HepG2 (cell line): ENCODE data around the gene KMT2A.

Source experiments
- ESRRA ChIP-seq: sonication (generic); formaldehyde crosslinking; IDR thresholded peaks from 2 replicates; pipeline ENCODE4 v1.5.1; 2020; ENCODE audit warnings: mild to moderate bottlenecking, low read depth, missing genetic modification reagents
- MYC ChIP-seq: sonication (generic); formaldehyde crosslinking; IDR thresholded peaks from 2 replicates; pipeline ENCODE4 v1.9.0; 2021; ENCODE audit warnings: missing genetic modification reagents, borderline replicate concordance
- NFE2L2 ChIP-seq: fragments of 150-350 bp; IDR thresholded peaks from 2 replicates; pipeline ENCODE4 v1.6.1; 2014; ENCODE audit warnings: low read length
- ZNF549 ChIP-seq: sonication (generic); formaldehyde crosslinking; IDR thresholded peaks from 2 replicates; pipeline ENCODE4 v1.5.0; 2020; ENCODE audit warnings: missing genetic modification reagents
- ZNF660 ChIP-seq: sonication (generic); formaldehyde crosslinking; IDR thresholded peaks from 2 replicates; pipeline ENCODE4 v1.5.1; 2020; ENCODE audit warnings: mild to moderate bottlenecking, low read depth, missing genetic modification reagents, borderline replicate concordance
- TF ChIP-seq, protein P1 (sequence below): sonication (generic); formaldehyde crosslinking; IDR thresholded peaks from 2 replicates; pipeline ENCODE4 v1.5.0; 2020; ENCODE audit warnings: mild to moderate bottlenecking, missing genetic modification reagents, moderate library complexity
- TF ChIP-seq, protein P2 (sequence below), 2 experiments: fragments of 450-650 bp in 1 of 2; sonication (generic) in 1 of 2; formaldehyde crosslinking in 1 of 2; IDR thresholded peaks; 2 replicates each; pipeline versions ENCODE4 v1.6.1 to v1.8.0; 2016 to 2022; ENCODE audit warnings: antibody characterized with exemption in 1 of 2, mild to moderate bottlenecking in 1 of 2, missing genetic modification reagents in 1 of 2
- TF ChIP-seq, protein P3 (sequence below): IDR thresholded peaks from 2 replicates; pipeline ENCODE4 v1.6.1; 2012; ENCODE audit warnings: inconsistent platforms
- TF ChIP-seq, protein P4 (sequence below): sonication (generic); formaldehyde crosslinking; IDR thresholded peaks from 2 replicates; pipeline ENCODE4 v1.8.0; 2022; ENCODE audit warnings: mild to moderate bottlenecking, missing genetic modification reagents, borderline replicate concordance

DNA sequence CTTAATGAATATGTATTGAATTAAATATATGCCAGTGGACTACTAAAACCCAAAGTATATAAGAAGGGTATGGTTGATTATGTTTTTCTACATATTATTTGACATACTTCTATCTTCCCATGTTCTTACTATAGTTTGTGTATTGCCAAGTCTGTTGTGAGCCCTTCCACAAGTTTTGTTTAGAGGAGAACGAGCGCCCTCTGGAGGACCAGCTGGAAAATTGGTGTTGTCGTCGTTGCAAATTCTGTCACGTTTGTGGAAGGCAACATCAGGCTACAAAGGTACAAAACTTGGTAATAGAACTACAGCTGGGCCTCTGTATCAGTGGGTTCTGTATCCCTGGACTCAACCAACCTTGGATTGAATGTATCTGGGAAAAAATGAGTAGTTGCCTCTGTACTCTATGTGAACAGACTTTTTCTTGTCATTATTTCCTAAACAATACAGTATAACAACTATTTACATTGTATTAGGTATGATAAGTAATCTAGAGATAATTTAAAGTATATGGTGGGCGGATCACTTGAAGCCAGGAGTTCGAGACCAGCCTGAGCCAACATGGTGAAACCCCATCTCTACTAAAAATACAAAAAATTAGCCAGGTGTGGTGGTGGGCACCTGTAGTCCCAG is 52.3 kb downstream of the KMT2A start:
- TF ChIP-seq, protein P1, sequence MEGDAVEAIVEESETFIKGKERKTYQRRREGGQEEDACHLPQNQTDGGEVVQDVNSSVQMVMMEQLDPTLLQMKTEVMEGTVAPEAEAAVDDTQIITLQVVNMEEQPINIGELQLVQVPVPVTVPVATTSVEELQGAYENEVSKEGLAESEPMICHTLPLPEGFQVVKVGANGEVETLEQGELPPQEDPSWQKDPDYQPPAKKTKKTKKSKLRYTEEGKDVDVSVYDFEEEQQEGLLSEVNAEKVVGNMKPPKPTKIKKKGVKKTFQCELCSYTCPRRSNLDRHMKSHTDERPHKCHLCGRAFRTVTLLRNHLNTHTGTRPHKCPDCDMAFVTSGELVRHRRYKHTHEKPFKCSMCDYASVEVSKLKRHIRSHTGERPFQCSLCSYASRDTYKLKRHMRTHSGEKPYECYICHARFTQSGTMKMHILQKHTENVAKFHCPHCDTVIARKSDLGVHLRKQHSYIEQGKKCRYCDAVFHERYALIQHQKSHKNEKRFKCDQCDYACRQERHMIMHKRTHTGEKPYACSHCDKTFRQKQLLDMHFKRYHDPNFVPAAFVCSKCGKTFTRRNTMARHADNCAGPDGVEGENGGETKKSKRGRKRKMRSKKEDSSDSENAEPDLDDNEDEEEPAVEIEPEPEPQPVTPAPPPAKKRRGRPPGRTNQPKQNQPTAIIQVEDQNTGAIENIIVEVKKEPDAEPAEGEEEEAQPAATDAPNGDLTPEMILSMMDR (CRISPR knock-in tag), result peak; percentile 85
- TF ChIP-seq MYC (CRISPR knock-in tag), result no peak
- no peak for TF ChIP-seq NFE2L2
- TF ChIP-seq, protein P2, sequence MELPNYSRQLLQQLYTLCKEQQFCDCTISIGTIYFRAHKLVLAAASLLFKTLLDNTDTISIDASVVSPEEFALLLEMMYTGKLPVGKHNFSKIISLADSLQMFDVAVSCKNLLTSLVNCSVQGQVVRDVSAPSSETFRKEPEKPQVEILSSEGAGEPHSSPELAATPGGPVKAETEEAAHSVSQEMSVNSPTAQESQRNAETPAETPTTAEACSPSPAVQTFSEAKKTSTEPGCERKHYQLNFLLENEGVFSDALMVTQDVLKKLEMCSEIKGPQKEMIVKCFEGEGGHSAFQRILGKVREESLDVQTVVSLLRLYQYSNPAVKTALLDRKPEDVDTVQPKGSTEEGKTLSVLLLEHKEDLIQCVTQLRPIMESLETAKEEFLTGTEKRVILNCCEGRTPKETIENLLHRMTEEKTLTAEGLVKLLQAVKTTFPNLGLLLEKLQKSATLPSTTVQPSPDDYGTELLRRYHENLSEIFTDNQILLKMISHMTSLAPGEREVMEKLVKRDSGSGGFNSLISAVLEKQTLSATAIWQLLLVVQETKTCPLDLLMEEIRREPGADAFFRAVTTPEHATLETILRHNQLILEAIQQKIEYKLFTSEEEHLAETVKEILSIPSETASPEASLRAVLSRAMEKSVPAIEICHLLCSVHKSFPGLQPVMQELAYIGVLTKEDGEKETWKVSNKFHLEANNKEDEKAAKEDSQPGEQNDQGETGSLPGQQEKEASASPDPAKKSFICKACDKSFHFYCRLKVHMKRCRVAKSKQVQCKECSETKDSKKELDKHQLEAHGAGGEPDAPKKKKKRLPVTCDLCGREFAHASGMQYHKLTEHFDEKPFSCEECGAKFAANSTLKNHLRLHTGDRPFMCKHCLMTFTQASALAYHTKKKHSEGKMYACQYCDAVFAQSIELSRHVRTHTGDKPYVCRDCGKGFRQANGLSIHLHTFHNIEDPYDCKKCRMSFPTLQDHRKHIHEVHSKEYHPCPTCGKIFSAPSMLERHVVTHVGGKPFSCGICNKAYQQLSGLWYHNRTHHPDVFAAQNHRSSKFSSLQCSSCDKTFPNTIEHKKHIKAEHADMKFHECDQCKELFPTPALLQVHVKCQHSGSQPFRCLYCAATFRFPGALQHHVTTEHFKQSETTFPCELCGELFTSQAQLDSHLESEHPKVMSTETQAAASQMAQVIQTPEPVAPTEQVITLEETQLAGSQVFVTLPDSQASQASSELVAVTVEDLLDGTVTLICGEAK (IDR thresholded peaks at IDR 0.05), result no peak
- TF ChIP-seq, protein P2 (CRISPR knock-in tag; IDR thresholded peaks at IDR 0.05), result no peak
- TF ChIP-seq, protein P3, sequence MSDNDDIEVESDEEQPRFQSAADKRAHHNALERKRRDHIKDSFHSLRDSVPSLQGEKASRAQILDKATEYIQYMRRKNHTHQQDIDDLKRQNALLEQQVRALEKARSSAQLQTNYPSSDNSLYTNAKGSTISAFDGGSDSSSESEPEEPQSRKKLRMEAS, result no peak
- TF ChIP-seq, protein P4, sequence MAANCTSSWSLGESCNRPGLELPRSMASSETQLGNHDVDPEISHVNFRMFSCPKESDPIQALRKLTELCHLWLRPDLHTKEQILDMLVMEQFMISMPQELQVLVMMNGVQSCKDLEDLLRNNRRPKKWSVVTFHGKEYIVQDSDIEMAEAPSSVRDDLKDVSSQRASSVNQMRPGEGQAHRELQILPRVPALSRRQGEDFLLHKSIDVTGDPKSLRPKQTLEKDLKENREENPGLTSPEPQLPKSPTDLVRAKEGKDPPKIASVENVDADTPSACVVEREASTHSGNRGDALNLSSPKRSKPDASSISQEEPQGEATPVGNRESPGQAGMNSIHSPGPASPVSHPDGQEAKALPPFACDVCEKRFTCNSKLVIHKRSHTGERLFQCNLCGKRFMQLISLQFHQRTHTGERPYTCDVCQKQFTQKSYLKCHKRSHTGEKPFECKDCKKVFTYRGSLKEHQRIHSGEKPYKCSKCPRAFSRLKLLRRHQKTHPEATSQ, result no peak
- no peak for TF ChIP-seq ZNF660 (CRISPR knock-in tag)
- no peak for TF ChIP-seq ESRRA
- TF ChIP-seq ZNF549, result no peak
